ENCODE measurements around the gene CIDEB.

DNA sequence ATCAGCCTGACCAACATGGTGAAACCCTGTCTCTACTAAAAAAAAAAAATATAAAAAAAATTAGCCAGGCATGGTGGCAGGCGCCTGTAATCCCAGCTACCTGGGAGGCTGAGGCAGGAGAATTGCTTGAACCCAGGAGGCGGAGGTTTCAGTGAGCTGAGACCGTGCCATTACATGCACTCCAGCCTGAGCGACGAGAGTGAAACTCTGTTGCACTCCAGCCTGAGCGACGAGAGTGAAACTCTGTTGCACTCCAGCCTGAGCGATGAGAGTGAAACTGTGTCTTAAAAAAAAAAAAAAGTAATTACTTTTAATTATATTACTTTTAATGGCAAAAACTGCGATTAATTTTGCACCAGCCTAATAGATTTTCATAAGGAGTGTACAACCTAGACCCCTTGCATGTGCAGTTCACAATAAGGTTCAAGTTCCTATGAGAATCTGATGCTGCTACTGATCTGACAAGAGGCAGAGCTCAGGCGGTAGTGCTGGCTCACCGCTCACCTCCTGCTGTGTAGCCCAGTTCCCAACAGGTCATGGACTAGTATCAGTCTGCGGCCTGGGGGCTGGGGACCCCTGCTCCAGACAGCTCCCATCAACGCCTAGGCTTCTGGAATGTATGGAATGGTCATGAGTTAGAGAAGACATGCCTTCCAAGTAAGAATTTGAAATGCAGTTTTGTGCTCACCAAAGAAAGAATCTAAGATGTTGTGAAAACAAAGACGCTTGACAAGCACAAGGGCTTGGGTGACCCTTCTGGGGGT, 13.6 kb upstream of the CIDEB start:
- no peak for TF ChIP-seq POLR2A (IDR thresholded peaks at IDR 0.05)
- TF ChIP-seq, protein P1, sequence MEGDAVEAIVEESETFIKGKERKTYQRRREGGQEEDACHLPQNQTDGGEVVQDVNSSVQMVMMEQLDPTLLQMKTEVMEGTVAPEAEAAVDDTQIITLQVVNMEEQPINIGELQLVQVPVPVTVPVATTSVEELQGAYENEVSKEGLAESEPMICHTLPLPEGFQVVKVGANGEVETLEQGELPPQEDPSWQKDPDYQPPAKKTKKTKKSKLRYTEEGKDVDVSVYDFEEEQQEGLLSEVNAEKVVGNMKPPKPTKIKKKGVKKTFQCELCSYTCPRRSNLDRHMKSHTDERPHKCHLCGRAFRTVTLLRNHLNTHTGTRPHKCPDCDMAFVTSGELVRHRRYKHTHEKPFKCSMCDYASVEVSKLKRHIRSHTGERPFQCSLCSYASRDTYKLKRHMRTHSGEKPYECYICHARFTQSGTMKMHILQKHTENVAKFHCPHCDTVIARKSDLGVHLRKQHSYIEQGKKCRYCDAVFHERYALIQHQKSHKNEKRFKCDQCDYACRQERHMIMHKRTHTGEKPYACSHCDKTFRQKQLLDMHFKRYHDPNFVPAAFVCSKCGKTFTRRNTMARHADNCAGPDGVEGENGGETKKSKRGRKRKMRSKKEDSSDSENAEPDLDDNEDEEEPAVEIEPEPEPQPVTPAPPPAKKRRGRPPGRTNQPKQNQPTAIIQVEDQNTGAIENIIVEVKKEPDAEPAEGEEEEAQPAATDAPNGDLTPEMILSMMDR (IDR thresholded peaks at IDR 0.05) = no peak

All from tibial nerve (tissue), 3 donors.